DMS53 (cell line): ENCODE data around the gene GPC5.
"Not testable (repeated sequence)": the region's sequence is repeated elsewhere in the genome, so short reads cannot be mapped to it uniquely, and the experiment has no call there.

ENCODE experiments used
- DNase-seq: peaks from one replicate; lab custom pipeline; 2025; lab: John Stamatoyannopoulos, UW

The GPC5 gene

DNA sequence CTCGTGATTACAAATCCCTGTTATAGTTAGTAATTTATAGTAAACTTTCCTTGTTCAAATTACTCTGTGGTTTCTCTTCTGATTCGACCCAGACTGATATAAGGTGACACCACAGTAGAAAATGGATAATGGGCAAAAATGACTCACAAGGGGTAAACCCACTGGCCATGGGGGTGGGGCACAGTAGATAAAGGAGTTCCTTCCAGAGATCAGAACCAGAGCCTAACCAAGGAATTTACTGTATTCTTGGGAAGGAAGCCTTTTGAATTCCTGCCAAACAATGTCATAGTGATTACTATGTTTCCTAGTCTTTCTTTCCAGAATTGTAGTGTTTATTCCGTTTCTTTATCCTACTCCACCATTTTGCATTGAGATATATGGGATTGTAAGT, 29.0 kb upstream of the GPC5 start:
- no peak for DNase-seq

DNA sequence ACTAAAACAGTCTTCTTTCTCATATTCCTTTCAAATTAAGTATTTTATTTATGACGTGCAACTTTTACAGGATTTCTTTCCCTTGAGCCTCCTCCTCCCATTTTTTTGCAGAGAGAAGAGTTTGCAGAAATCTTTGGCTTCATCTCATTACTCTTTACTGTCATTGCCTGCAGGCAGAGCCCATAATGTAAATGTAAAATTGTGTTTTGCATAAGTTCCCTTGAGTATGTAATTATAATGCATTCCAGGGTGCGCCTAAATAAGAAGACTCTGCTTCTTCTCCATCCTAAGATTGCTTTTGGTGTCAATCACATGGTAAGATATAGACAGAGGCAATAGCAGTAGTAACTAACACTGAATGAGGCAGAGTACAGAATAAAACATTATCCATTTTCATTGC, 27.9 kb upstream of the GPC5 start:
- no peak for DNase-seq

DNA sequence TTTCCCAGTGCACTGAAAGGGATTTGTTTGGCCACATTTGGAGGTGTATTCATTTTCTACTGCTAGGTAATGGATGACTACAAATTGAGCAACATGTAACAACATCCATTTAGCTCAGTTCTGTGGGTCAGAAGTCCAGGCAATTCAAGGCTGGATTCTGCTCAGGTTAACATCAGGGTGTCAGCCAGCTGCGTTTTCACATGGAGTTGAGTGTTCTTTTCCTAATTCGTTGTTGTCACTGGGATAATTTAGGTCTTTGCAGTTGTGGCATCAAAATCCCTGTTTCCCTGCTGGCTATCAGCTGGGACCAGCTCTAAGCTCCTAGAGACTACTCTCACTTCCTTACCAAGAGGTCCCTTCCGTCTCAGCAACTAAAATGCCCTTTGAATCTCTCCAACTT, 25.5 kb upstream of the GPC5 start:
- DNase-seq = no peak

DNA sequence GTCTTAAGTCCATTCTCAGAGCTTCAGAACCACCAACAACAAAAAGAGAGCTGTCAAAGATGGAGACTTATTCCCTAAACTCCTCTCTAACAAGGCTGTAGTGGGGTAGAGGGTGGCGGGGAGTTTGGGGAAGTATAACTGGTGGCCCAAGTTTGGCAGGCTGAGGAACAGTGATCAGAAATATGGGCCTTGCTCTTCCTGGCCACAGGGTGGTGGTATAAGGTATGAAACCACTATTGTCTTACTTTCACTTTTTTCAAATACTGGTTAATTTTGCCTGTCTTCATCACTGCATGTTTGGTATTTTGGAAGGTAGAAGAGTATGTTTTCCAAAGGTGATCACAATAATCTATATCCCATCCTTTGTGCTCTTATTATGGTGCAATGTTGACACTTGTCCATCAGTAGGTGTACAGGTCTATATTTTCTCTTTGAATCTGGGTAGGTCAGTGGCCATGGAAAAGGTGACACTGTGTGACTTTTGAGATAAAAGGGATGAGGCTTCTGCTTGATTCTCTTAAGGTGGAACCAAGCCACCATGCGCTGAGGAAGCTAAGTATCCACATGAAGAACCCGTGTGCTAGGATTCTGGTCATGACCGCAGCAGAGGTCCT, 23.2 kb upstream of the GPC5 start:
- DNase-seq = peak; percentile 6

DNA sequence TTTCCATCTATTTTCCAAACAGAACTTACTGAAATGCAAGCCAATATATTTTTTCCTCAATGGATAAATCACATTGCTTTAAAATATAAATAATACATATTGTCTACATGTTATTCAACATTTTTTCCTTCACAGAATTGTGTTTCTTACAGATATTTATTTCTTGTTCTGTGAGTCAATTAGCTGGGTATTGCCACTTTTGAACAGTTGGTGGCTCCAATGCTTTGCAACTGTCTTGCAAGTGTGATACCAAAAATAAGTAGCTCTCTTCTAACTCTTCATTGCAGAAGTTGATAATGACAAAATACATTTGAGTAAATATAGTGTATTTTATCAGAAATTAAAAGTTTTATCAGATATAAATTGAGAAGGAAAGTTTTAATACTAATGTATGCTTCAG, 17.1 kb upstream of the GPC5 start:
- DNase-seq = peak; percentile 30

DNA sequence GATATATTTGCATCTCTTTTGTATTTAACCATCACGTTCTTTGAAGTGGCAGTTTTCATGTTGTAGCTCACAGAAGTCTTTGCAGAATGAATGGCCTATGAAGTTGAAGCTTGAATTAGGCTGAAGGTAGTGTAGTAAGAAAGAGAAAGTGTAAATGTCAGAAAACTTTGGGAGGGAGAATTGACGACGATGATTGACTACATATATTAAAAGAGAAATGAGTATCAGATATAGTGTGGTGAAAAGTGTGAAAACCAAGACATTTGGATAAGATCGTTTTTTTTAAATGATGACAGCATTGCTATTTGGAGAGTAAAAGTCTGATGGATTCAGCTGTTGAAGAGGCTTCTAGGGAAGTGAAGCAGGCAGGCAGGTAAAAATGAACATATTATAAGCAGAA, 14.6 kb upstream of the GPC5 start:
- DNase-seq = no peak

DNA sequence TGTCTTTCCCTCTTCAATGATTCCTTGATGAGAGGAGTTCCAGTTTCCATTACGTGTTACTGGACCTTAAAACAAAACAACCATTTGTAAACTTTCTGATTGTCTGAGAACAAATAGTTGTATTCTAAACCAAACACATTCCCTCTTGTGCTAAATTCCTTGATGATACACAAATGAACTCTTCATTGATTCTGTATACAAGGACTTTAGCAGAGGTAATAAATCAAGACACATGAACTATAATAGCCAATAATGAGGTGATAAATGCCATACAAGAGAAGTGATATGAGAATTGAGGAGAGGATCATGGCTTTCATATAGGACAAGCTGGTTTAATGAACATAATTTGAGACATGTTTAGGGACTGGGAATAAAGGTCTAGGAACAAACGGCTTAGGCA, 13.5 kb upstream of the GPC5 start:
- no peak for DNase-seq

DNA sequence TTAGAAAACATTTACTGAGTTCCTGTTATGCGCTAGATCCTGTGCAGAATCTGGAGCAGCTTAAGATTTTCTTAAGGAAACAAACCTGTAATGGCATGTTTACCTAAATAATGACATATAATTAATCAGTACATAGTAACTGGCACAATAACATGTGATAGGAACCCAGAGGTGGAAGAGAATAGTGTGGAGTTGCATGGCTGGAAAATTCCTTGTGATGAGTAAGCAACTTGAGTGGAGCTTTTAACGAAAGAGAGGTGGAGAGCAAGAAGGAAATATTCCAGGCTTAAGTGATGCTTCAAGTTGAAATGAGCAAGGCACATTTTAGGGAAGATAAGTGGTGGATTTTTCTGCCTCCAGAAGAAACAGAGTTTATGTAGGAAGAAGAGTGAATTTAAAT, 9.2 kb upstream of the GPC5 start:
- no peak for DNase-seq

DNA sequence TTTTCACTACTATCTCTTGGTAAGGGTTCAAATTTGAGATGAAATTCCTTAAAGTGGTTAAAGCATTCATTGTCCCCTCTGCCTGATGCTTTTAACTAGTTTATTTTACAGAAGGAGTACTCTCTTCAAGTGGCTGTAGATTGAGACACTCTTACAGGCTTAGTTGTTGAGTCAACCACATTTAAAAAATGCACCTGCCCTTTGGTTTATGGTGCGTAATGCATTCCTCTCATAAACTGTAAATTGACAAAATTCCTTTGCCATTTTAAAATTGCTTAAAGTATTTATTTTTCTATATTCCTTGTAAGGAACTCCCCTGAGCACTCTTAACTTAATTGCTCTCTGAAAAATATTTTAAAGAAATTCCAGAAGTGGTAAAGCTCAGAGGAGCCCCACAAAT, 826 bp upstream of the GPC5 start:
- DNase-seq = no peak

DNA sequence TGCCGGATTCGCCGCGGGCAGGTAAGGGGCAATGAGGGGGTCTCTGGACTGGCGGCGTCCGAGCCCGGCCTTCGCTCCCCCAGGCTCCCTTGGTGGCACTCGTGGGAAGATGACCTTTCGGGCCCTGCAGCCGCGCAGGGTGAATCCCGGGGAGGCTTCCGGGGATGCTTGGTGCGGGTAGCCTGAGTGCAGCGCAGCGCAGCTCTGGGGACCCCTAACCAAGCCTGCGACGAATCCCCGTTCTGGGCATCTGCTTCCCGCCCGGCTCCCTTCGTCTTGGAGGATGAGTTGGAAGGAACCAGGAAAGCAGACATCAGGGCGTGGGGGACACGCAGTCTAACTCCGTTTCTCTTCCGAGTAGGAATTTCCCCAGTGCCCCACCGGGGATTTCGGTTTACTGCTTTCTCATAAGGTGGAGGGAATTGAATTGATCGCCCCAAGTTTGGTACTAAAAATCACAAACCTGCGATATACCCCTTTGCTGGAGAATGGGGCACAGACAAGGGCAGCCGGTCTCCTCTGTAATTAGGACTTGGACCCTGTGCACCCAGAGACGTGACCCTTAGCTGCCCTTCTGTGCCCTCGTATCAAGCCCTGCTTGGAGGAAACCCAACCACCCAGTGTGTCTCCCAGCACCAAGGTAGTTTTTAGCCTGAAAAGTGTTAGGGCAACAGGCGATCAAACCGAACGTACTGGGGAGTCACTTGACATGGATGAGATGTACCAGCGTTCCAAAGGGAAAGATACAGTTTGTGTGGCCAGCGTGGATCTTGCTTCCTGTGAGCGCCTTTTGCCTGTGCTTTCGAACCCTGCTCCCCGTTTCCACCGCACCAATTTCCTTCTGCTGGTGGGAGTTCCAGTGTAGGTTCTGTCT, 1.0 kb downstream of the GPC5 start:
- no peak for DNase-seq

DNA sequence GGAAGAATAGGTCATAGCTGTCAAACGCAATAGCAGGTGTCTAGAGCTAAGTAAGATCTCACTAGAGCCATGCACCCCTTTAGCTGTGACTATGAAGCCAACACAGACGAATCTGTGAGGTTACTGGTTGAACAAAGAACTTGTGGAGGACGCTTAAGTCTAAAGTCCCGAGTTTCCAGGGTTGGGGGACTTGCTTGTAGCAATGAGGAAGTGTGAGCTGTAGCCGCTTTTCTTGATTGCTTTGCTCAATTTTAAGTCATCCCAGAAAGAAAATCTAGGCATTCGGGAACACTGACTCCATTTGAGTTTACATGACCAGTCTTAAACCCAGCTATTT, 1.6 kb downstream of the GPC5 start:
- DNase-seq = no peak

DNA sequence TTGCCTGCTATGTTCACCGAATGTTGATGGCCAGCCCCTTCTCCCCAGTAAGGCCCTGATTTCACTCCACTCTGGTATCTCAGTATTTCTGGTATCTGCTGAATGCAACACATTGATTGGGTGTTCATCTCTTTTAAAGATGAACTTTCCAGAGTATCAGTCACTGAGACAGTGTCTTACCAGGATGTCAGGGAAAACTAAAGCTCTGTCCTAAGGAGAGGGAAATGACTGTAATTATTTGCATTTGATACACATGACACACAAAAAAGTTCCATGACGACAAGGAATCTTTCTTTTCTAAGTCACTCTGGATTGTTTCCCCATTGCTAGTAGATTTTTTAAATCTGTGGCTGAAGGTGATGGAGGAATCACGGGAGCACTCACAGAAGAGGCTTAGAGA, 2.2 kb downstream of the GPC5 start:
- no peak for DNase-seq

DNA sequence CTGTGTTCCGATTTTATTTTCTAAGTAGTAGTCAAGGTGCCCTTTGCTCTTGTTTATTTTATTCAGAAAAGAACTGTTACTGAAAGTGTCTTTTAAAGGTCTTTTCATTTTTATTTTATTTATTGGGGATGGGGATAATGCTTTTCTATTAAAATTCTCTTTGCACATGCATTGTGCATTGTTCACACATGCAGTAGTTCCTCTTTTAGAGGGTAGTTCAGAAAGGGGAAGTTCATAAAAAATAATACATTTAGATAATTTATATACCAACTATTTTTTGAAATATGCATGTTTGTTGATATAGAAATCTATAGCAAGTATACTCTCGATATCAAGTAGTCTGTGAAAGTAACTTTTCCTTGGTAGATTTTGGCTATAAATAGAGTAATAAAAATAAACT, 3.5 kb downstream of the GPC5 start:
- no peak for DNase-seq

DNA sequence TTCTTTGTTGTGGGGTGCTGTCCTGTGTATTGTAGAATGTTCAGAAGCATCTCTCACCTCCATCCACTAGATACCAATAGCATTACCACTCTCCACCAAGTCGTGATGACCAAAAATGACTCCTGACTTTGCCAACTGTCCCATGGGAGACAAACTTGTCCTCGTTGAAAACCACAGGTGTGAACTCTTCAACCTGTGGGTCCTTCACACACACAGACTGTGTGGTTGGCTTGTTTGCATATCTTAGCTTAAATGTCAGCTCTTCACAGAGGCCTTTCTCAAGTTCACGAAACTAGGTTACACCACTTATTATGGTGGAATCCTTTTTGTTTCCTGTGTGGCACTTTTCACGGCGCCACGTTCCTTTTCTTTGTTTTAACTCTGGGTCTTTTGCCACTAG, 6.8 kb downstream of the GPC5 start:
- no peak for DNase-seq

DNA sequence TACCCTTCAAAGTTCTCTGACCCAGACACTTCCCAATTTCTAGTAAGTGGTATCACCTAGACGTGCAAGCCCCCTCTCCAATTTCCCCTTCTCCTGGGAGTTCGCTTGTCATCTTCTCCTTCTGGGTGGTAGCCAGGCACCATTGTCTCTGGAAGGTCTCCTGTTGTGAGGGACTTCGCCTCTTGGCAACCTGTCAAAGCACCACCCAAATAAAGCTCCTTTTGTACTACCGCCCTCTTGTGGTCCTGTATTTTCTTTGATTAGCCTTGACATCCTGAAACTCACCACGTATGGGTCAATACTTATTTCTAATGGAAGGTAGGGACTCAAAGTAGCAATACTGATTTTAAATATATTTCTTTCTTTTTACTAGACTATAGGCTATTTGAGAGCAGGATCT, 8.2 kb downstream of the GPC5 start:
- DNase-seq = peak; percentile 40

DNA sequence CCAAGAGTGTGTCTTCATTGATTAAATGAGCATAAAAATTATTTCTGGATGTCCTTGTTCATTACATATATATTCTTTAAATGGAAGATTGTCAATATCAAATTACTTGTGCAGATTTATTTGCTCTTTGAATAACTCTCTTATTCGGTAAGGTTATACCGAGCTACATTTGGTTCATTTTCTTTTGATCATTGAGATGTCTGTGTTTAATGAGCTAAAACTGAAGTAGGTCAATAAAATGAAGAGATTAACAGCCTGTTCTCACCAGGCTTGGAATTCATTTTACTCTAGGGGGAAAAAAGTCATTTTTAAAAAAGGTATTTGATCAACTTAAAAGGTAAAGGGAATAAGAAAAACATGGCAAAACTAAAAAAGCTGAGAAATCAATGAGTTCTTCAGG, 10.6 kb downstream of the GPC5 start:
- DNase-seq = no peak

DNA sequence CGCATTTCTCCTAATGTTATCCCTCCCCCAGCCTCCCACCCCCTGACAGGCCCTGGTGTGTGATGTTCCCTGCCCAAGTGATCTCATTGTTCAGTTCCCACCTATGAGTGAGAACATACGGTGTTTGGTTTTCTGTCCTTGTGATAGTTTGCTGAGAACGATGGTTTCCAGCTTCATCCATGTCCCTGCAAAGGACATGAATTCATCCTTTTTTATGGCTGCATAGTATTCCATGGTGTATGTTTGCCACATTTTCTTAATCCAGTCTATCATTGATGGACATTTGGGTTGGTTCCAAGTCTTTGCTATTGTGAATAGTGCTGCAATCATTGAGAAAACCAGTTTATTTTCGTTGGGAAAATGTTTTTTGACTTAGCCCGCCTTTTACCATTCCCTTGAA, 18.2 kb downstream of the GPC5 start:
- DNase-seq = not testable (repeated sequence)

DNA sequence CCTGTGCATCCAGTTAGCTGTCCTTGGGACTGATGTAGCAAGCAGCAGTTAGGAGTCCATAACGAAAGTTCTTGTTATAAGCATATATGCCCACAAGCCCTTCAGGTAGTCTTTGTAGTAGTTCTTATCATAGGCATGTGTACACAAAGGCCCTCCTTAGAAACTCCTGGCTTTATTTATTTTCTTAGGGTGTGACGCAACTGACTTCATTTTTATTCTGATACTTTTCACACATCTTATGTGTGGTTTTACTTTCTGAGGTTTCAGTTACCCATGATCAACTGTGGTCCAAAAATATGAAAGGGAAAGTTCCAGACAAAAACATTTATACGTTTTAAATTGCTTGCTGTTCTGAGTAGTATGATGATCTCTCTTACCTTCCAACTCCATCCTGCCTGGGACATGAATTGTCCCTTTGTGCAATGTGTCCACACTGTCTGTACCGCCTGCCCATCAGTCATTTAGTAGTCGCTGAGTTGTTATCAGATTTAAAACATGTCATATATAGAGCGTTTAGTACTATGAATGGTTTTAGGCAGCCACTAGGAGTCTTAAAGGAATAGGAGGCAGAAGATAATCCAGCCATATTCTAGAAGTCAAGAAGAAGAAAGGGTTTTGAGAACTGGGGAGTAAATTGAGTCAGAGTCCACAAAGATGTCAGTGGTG, 19.4 kb downstream of the GPC5 start:
- DNase-seq = no peak

DNA sequence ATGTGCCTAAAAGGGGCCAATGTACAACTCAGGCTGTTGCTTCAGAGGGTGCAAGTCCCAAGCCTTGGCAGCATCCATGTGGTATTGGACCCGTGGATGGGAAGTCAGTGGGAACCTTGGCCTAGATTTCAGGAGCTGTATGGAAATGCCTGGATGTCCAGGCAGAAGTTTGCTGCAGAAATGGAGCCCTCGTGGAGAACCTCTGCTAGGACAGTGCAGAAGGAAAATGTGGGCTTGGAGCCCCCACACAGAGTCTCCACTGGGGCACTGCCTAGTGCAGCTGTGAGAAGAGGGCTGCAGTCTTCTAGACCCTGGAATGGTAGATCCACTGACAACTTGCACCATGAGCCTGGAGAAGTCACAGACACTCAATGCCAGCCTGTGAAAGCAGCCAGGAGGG, 28.5 kb downstream of the GPC5 start:
- no peak for DNase-seq

DNA sequence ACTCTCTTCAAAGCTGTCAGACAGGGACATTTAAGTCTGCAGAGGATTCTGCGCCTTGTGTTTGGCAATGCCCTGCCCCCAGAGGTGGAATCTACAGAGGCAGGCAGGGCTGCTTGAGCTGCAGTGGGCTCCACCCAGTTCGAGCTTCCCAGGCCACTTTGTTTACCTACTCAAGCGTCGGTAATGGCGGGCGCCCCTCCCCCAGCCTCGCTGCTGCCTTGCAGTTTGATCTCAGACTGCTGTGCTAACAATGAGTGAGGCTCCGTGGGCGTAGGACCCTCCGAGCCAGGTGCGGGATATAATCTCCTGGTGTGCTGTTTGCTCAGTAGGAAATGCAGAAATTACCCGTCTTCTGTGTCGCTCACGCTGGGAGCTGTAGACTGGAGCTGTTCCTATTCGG, 40.3 kb downstream of the GPC5 start:
- not testable (repeated sequence) for DNase-seq

DNA sequence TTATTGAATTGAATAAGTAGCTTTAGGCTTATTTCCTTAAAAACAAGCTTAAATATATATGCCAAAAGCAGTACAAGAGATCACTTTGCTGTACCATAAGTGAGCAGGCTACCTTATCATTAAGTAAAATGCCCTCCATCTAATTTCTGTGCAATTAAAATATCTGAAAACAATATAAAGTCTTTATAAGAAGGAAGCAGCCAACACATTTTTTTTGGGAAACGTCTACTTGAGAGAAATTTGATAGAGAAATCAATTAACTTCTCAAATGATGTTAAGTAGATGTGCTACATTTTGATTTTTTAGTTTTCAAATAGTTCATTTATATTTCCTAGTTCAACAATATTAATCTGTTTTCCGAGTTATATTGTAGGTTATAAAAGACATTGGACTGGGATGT, 52.5 kb downstream of the GPC5 start:
- no peak for DNase-seq

DNA sequence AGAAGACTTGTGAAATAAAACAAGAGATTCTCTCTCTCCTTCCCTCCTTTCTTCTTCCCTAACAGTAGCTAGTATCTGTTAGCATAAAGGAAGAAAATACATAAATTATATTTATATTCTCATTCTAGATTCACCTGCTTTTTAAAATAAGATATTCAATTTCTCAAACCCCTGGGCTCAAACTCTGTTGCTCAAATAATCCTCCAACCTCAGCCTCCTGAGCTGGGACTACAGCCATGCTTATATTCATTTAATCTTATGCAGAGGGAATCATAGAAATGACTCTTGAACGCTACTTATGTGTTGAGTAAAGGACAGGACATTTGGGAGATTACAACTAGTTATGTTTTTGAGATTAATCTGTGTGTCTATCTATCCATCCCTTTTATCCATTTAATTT, 56.2 kb downstream of the GPC5 start:
- DNase-seq = no peak

DNA sequence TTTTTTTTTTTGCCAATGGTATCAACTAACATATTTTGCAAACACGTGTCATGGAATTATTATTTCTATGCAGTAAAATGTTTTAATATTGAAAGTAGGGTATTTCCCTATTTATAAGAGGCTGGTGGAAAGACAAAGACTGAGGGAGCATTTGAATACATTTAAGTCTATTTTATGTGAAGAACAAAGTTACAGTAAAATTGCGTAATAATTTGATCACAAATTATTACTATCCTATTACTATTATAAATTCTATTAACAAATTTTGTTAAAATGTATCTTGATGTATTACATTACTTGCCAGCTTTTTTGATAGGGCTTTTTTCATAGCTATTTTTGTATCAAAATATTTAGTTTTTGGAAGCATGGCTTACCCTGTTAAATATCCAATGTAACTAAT, 58.4 kb downstream of the GPC5 start:
- no peak for DNase-seq

DNA sequence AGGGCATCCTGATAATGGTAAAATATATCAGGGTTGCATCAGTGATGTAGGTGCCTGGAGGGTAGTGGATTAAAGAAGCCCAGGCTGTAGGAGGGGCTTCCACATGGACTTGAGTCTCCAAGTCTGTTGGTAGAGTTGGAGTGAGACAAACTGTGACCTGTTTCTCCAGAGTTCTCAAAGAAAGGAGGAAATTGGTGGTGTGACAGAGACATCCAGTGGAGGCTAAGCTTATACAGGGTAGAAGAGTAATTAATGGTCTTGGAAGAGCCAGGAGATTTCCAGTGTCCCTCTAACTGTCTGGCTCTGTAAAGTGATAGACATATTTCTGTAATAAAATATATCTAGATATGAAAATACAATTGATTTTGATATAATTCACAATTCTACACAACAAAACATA, 61.1 kb downstream of the GPC5 start:
- DNase-seq = no peak
